Sigmoid colon (tissue), 7 donors: Measurements from ENCODE around the gene SFXN5. TPM values are rescaled to one million over a fixed set of nuclear protein-coding genes. Genes with fewer than 3 reads are reported as not detected.
"Not testable (repeated sequence)": the region's sequence is repeated elsewhere in the genome, so short reads cannot be mapped to it uniquely, and the experiment has no call there.

Experiments used
- DNase-seq: peaks from one replicate; pipeline ENCODE4 v3.0.0-alpha.2; 2019
- H3K27ac ChIP-seq, 4 donors: fragments of 200-600 bp; sonication (generic); one replicate each; pipeline ENCODE4 v1.5.1; 2016 to 2019; ENCODE audit warnings: mild to moderate bottlenecking in 1 of 4
- H3K27me3 ChIP-seq, 3 donors: fragments of 200-600 bp; sonication (generic); one replicate each; pipeline ENCODE4 v1.5.1; 2019; ENCODE audit warnings: mild to moderate bottlenecking in 1 of 3
- H3K36me3 ChIP-seq, 4 donors: fragments of 200-600 bp; sonication (generic); one replicate each; pipeline ENCODE4 v1.5.1; 2016 to 2019
- H3K4me1 ChIP-seq, 4 donors: fragments of 200-600 bp; sonication (generic); one replicate each; pipeline ENCODE4 v1.5.1; 2017 to 2019
- H3K4me3 ChIP-seq, 4 donors: fragments of 200-600 bp; sonication (generic); one replicate each; pipeline ENCODE4 v1.5.1; 2017 to 2019; ENCODE audit warnings: mild to moderate bottlenecking in 2 of 4, moderate library complexity in 1 of 4
- H3K9me3 ChIP-seq, 4 donors: fragments of 200-600 bp in 3 of 4; sonication (generic) in 3 of 4; one replicate each; pipeline versions ENCODE4 v1.5.1 to v1.6.1; 2013 to 2019
- CTCF ChIP-seq, 4 experiments: fragments of 450-650 bp in 3 of 4; fragments of 200-600 bp in 1 of 4; IDR thresholded peaks; one replicate each; pipeline ENCODE4 v1.5.1; 2016 to 2019; ENCODE audit warnings: antibody characterized with exemption in 4 of 4, mild to moderate bottlenecking in 3 of 4, moderate library complexity in 2 of 4
- EP300 ChIP-seq, 4 donors: sonication (generic); formaldehyde crosslinking; IDR thresholded peaks; one replicate each; pipeline ENCODE4 v1.6.1; 2017; ENCODE audit warnings: antibody characterized with exemption in 4 of 4
- POLR2A ChIP-seq, 2 donors: fragments of 450-650 bp; IDR thresholded peaks; one replicate each; pipeline ENCODE4 v1.6.1; 2016; ENCODE audit warnings: antibody characterized with exemption in 2 of 2, mild to moderate bottlenecking in 2 of 2, moderate library complexity in 2 of 2
- POLR2AphosphoS5 ChIP-seq, 4 donors: sonication (generic); formaldehyde crosslinking; IDR thresholded peaks; one replicate each; pipeline ENCODE4 v1.6.1; 2017; ENCODE audit warnings: antibody characterized with exemption in 4 of 4
- WGBS, 2 donors: extraction: QIAGEN DNeasy Blood & Tissue Kit; methylation state at CpG; one replicate each; pipeline ENCODE4 v1.1.7; 2013; 5-methylcytosine and 5-hydroxymethylcytosine counted together
- intact Hi-C: fragments of 100-400 bp; cut with DNase I; formaldehyde crosslinking; loops from one replicate; pipeline ENCODE4 v1.15.1; 2023
- polyA plus RNA-seq, 3 donors: library from polyadenylated mRNA; stranded (reverse); fragments of 200-250 nt; gene quantifications; one replicate each; pipeline ENCODE4 v1.2.3, GENCODE V29; 2013
- total RNA-seq, 4 donors: library from RNA; depleted of rRNA; stranded (reverse); fragments of >200 nt; gene quantifications; one replicate each; pipeline ENCODE4 v1.1.0, GENCODE V29; 2016
- donor health status: healthy with polysubstance abuse.
- donor health status: Bipolar disorder and iron deficiency.
- donor health status: healthy.

SFXN5 gene
- 10 to 100 TPM in 2 of 4 donors, 1 to 10 TPM in 2; 6.7 to 27.1 (median 10.4) TPM for total RNA-seq
- polyA plus RNA-seq: 10 to 100 TPM in 2 of 3 donors, 1 to 10 TPM in 1; 5.4 to 15.3 (median 12.4) TPM

- DNase-seq: peak; percentile 99
- intact Hi-C loops: loop anchor here (1.0 to 5.0 kb wide), 3 partner anchors 41 to 161 kb away; partner anchors contain the start of genes CCT7, PRADC1 and RAB11FIP5
- Histone ChIP-seq H3K4me3 (peak within 1 kb of the TSS; percentile 67 to 90 (median 78)), H3K36me3 (peaks cover 0 to 19% (median 0%) of the 10 kb centered on the region in 4 donors), H3K27me3 (no peaks in the 10 kb centered on the region), H3K4me1 (peaks cover 0 to 37% (median 29%) of the 10 kb centered on the region in 4 donors), H3K27ac (peak within 1 kb of the TSS; percentile 87 to 96 (median 93)), H3K9me3 (no peaks in the 10 kb centered on the region)
- WGBS, 2 donors: 1% methylated on average over 67 of the region's 67 CpGs
- peak in 1 of 4 experiments; percentile 26 for TF ChIP-seq CTCF (IDR thresholded peaks at IDR 0.05)
- no peak for TF ChIP-seq EP300 (IDR thresholded peaks at IDR 0.05)
- peak in 1 of 2 donors; percentile 4 for TF ChIP-seq POLR2A (IDR thresholded peaks at IDR 0.05)
- TF ChIP-seq POLR2AphosphoS5 (IDR thresholded peaks at IDR 0.05): peak; percentile 59 to 83 (median 71)
Observed at GRCh38 chr2:73071360-73072128, at the start of gene SFXN5. TSS of gene SFXN5 (minus strand) at chr2:73071712. CDS start at chr2:73071705, 7 bp downstream.

GRCh38 chr2:73119611-73120239 lies 48.2 kb upstream of the SFXN5 start:
- H3K9me3 ChIP-seq, DNase-seq, H3K27ac ChIP-seq, H3K36me3 ChIP-seq, intact Hi-C loops, H3K27me3 ChIP-seq, H3K4me3 ChIP-seq, H3K4me1 ChIP-seq: not testable (repeated sequence)
- 73 to 82% methylated on average over 11 of the region's 11 CpGs for WGBS, 2 donors

- Histone ChIP-seq H3K4me3 (no peak overlapping the region), H3K9me3 (no peaks in the 10 kb centered on the region), H3K27me3 (no peaks in the 10 kb centered on the region), H3K36me3 (no peaks in the 10 kb centered on the region), H3K27ac (no peak overlapping the region), H3K4me1 (peaks cover 0 to 8% (median 3%) of the 10 kb centered on the region in 4 donors)
- 40 to 68% methylated on average over 1 of the region's 1 CpG for WGBS, 2 donors
- DNase-seq: no peak
- intact Hi-C loops: no loop called here
- TF ChIP-seq POLR2A (IDR thresholded peaks at IDR 0.05) (no peak), POLR2AphosphoS5 (IDR thresholded peaks at IDR 0.05) (no peak), CTCF (IDR thresholded peaks at IDR 0.05) (no peak), EP300 (IDR thresholded peaks at IDR 0.05) (no peak)
Observed at GRCh38 chr2:73117441-73117840, 45.9 kb upstream of the SFXN5 start.

- 66 to 70% methylated on average over 8 of the region's 8 CpGs for WGBS, 2 donors
- intact Hi-C loops: no loop called here
Observed at GRCh38 chr2:73116182-73116960, 44.9 kb upstream of the SFXN5 start.

More at GRCh38 chr2:73116182-73116960, 44.9 kb upstream of the SFXN5 start:
- no peak for DNase-seq
- no peaks in the 10 kb centered on the region for H3K36me3 ChIP-seq
- no peaks in the 10 kb centered on the region for H3K27me3 ChIP-seq
- H3K27ac ChIP-seq: no peak overlapping the region
- no peaks in the 10 kb centered on the region for H3K9me3 ChIP-seq
- H3K4me1 ChIP-seq: peaks cover 0 to 19% (median 12%) of the 10 kb centered on the region in 4 donors
- TF ChIP-seq CTCF (IDR thresholded peaks at IDR 0.05): no peak
- no peak for TF ChIP-seq POLR2AphosphoS5 (IDR thresholded peaks at IDR 0.05)
- no peak for TF ChIP-seq POLR2A (IDR thresholded peaks at IDR 0.05)
- TF ChIP-seq EP300 (IDR thresholded peaks at IDR 0.05): no peak
- no peak overlapping the region for H3K4me3 ChIP-seq
